ENCODE measurements around the gene PGP.

Gene PGP

GRCh38 chr16:2213817-2214718 lies 572 bp downstream of the PGP start:
- no peak for TF ChIP-seq CTCF (IDR thresholded peaks at IDR 0.05; ENCODE audit: control insufficient read depth, insufficient read depth, low read depth, low read length, missing control alignments)
- DNase-seq (ENCODE audit: low read depth): no peak
- peak overlapping the region; percentile 56 for H3K4me3 ChIP-seq (ENCODE audit: control insufficient read depth, low read depth, low read length)

- H3K4me3 ChIP-seq (ENCODE audit: control insufficient read depth, low read depth, low read length): peak overlapping the region; percentile 56
- no peak for TF ChIP-seq CTCF (IDR thresholded peaks at IDR 0.05; ENCODE audit: control insufficient read depth, insufficient read depth, low read depth, low read length, missing control alignments)
- no peak for DNase-seq (ENCODE audit: low read depth)
Observed at GRCh38 chr16:2212362-2213324, 2.0 kb downstream of the PGP start.

- no peak overlapping the region for H3K4me3 ChIP-seq (ENCODE audit: control insufficient read depth, low read depth, low read length)
- TF ChIP-seq CTCF (IDR thresholded peaks at IDR 0.05; ENCODE audit: control insufficient read depth, insufficient read depth, low read depth, low read length, missing control alignments): no peak
- no peak for DNase-seq (ENCODE audit: low read depth)
Observed at GRCh38 chr16:2211923-2212347, 2.7 kb downstream of the PGP start.

- H3K4me3 ChIP-seq (ENCODE audit: control insufficient read depth, low read depth, low read length): no peak within 1 kb of the TSS
- no peak for DNase-seq (ENCODE audit: low read depth)
- TF ChIP-seq CTCF (IDR thresholded peaks at IDR 0.05; ENCODE audit: control insufficient read depth, insufficient read depth, low read depth, low read length, missing control alignments): no peak
Observed at GRCh38 chr16:2210386-2211365, 4.0 kb downstream of the PGP start, which contains the start of gene BRICD5. BRICD5 (minus strand) TSS chr16:2210863; CDS start chr16:2210833, 30 bp downstream.

- TF ChIP-seq CTCF (IDR thresholded peaks at IDR 0.05; ENCODE audit: control insufficient read depth, insufficient read depth, low read depth, low read length, missing control alignments): no peak
- DNase-seq (ENCODE audit: low read depth): no peak
- no peak overlapping the region for H3K4me3 ChIP-seq (ENCODE audit: control insufficient read depth, low read depth, low read length)
Observed at GRCh38 chr16:2210009-2210332, 4.7 kb downstream of the PGP start.

Measured in AG09309 (cell line).